IMR-90 (cell line): ENCODE results near the gene LEO1. TPM values are rescaled to one million over a fixed set of nuclear protein-coding genes. Genes with fewer than 3 reads are reported as not detected.

Source experiments
- ATAC-seq: fragments of 200-7000 bp; cut with Tn5 transposase; 2 replicates; pipeline ENCODE4 v1.9.1; 2020; ENCODE audit warnings: low read depth, mild to moderate bottlenecking, moderate library complexity
- BruUV-seq: library from RNA; stranded (reverse); fragments of 400-500 nt; replicated peaks from 2 replicates; lab custom pipeline; 2021; lab: Mats Ljungman, UMichigan
- CTCF ChIA-PET: fragments of 300-600 bp; formaldehyde crosslinking; extraction: SDS; loops from one replicate; lab custom pipeline; 2021; ENCODE audit warnings: antibody characterized with exemption; lab: Yijun Ruan, JAX
- POLR2A ChIA-PET: fragments of 300-600 bp; sonication (Branson Sonifier 250); formaldehyde crosslinking; loops from one replicate; lab custom pipeline; 2022; ENCODE audit warnings: antibody characterized with exemption; ENCODE audit not compliant: unreplicated experiment; lab: Charles Lee
- DNase-seq: peaks from one replicate; pipeline ENCODE4 v3.0.0; 2013
- H2AFZ ChIP-seq: replicated peaks from 2 replicates; pipeline ENCODE3; 2013; ENCODE audit warnings: low read length, mild to moderate bottlenecking; ENCODE audit not compliant: poor library complexity
- H2AK5ac ChIP-seq: 2 replicates; pipeline ENCODE4 v1.6.1; 2013; ENCODE audit warnings: low read depth, low read length, inconsistent platforms
- H2AK9ac ChIP-seq: replicated peaks from 2 replicates; pipeline ENCODE3; 2013; ENCODE audit warnings: mild to moderate bottlenecking, low read depth, low read length, moderate library complexity; ENCODE audit not compliant: poor library complexity
- H2BK120ac ChIP-seq: 2 replicates; pipeline ENCODE4 v1.6.1; 2013; ENCODE audit warnings: low read depth, low read length, inconsistent platforms
- H2BK15ac ChIP-seq: 3 replicates; pipeline ENCODE4 v1.6.1; 2013; ENCODE audit warnings: low read depth, low read length, inconsistent platforms
- H2BK20ac ChIP-seq: 2 replicates; pipeline ENCODE4 v1.6.1; 2013; ENCODE audit warnings: low read depth, mild to moderate bottlenecking, inconsistent platforms, low read length, moderate library complexity
- H2BK5ac ChIP-seq: 2 replicates; pipeline ENCODE4 v1.6.1; 2013; ENCODE audit warnings: mild to moderate bottlenecking, low read depth, low read length, inconsistent platforms; ENCODE audit not compliant: poor library complexity, severe bottlenecking
- H3K14ac ChIP-seq: replicated peaks from 2 replicates; pipeline ENCODE4 v1.6.1; 2013; ENCODE audit warnings: low read depth, low read length, inconsistent platforms
- H3K18ac ChIP-seq: 2 replicates; pipeline ENCODE4 v1.6.1; 2013; ENCODE audit warnings: low read depth, low read length, control low read depth
- H3K23ac ChIP-seq: 2 replicates; pipeline ENCODE4 v1.6.1; 2013; ENCODE audit warnings: low read depth, low read length, inconsistent platforms
- H3K27ac ChIP-seq: 2 replicates; pipeline ENCODE4 v1.5.1; 2013; ENCODE audit warnings: mild to moderate bottlenecking, control low read depth, low read length; ENCODE audit not compliant: insufficient read depth
- H3K27me3 ChIP-seq: 2 replicates; pipeline ENCODE4 v1.6.1; 2013; ENCODE audit warnings: low read length; ENCODE audit not compliant: control insufficient read depth, insufficient read depth
- H3K36me3 ChIP-seq: 2 replicates; pipeline ENCODE4 v1.6.1; 2013; ENCODE audit warnings: low read length, mixed read lengths; ENCODE audit not compliant: control insufficient read depth, insufficient read depth
- H3K4ac ChIP-seq: 2 replicates; pipeline ENCODE4 v1.6.1; 2013; ENCODE audit warnings: low read depth, low read length, inconsistent platforms
- H3K4me1 ChIP-seq: 2 replicates; pipeline ENCODE4 v1.6.1; 2013; ENCODE audit warnings: low read length, mixed read lengths; ENCODE audit not compliant: control insufficient read depth, insufficient read depth
- H3K4me2 ChIP-seq: 2 replicates; pipeline ENCODE4 v1.6.1; 2013; ENCODE audit warnings: low read depth, mild to moderate bottlenecking, control low read depth, low read length, moderate library complexity
- H3K4me3 ChIP-seq: 2 replicates; pipeline ENCODE4 v1.5.1; 2013; ENCODE audit warnings: low read depth, mild to moderate bottlenecking, control low read depth, low read length, moderate library complexity; ENCODE audit not compliant: insufficient read depth
- H3K56ac ChIP-seq: 2 replicates; pipeline ENCODE4 v1.6.1; 2013; ENCODE audit warnings: low read length, inconsistent platforms; ENCODE audit not compliant: insufficient read depth; ENCODE audit errors: extremely low read depth
- H3K79me1 ChIP-seq, 2 experiments: 2 replicates each; pipeline ENCODE4 v1.6.1; 2013; ENCODE audit warnings: low read length in 2 of 2, inconsistent platforms in 1 of 2, low read depth in 1 of 2
- H3K9ac ChIP-seq: 2 replicates; pipeline ENCODE4 v1.6.1; 2013; ENCODE audit warnings: low read depth, low read length, control low read depth
- H3K9me1 ChIP-seq: 2 replicates; pipeline ENCODE4 v1.6.1; 2013; ENCODE audit warnings: low read length, inconsistent platforms; ENCODE audit not compliant: insufficient read depth
- H3K9me3 ChIP-seq: 2 replicates; pipeline ENCODE4 v1.6.1; 2013; ENCODE audit warnings: low read length; ENCODE audit not compliant: control insufficient read depth, insufficient read depth
- H4K20me1 ChIP-seq: 2 replicates; pipeline ENCODE4 v1.6.1; 2013; ENCODE audit warnings: low read length, inconsistent platforms; ENCODE audit not compliant: insufficient read depth
- H4K5ac ChIP-seq: 2 replicates; pipeline ENCODE4 v1.6.1; 2013; ENCODE audit warnings: mild to moderate bottlenecking, low read depth, low read length, control low read depth
- H4K8ac ChIP-seq, 2 experiments: 2 replicates each; pipeline ENCODE4 v1.6.1; 2013; ENCODE audit warnings: low read depth in 2 of 2, low read length in 2 of 2, control low read depth in 1 of 2, inconsistent platforms in 1 of 2
- H4K91ac ChIP-seq: 2 replicates; pipeline ENCODE4 v1.6.1; 2013; ENCODE audit warnings: low read depth, low read length, inconsistent platforms; ENCODE audit not compliant: insufficient read depth
- CEBPB ChIP-seq: IDR thresholded peaks from 2 replicates; pipeline ENCODE4 v1.6.1; 2012; ENCODE audit warnings: low read depth, low read length, improper control_type of control experiment
- CHD1 ChIP-seq: IDR thresholded peaks from 2 replicates; pipeline ENCODE4 v1.6.1; 2012; ENCODE audit warnings: low read depth, low read length, improper control_type of control experiment
- CTCF ChIP-seq: conservative IDR thresholded peaks from 2 replicates; pipeline ENCODE4 v1.5.1; 2012; ENCODE audit warnings: mild to moderate bottlenecking, low read depth, low read length, improper control_type of control experiment
- ELK1 ChIP-seq: fragments of 150-350 bp; IDR thresholded peaks from 2 replicates; pipeline ENCODE4 v1.6.1; 2016; ENCODE audit warnings: low read depth, mild to moderate bottlenecking, low read length, moderate library complexity, borderline replicate concordance
- FOS ChIP-seq: fragments of 150-350 bp; IDR thresholded peaks from 2 replicates; pipeline ENCODE4 v1.6.1; 2016; ENCODE audit warnings: low read depth, low read length
- MAFK ChIP-seq: IDR thresholded peaks from 2 replicates; pipeline ENCODE4 v1.6.1; 2012; ENCODE audit warnings: low read depth, low read length, improper control_type of control experiment
- MXI1 ChIP-seq: IDR thresholded peaks from 2 replicates; pipeline ENCODE4 v1.6.1; 2012; ENCODE audit warnings: low read depth, mild to moderate bottlenecking, low read length, moderate library complexity, borderline replicate concordance
- NFE2L2 ChIP-seq: fragments of 150-350 bp; IDR thresholded peaks from 2 replicates; pipeline ENCODE4 v1.6.1; 2016; ENCODE audit warnings: low read depth, mild to moderate bottlenecking, low read length
- POLR2A ChIP-seq: IDR thresholded peaks from 2 replicates; pipeline ENCODE4 v1.6.1; 2012; ENCODE audit warnings: mild to moderate bottlenecking, low read depth, low read length
- RAD21 ChIP-seq: IDR thresholded peaks from 2 replicates; pipeline ENCODE4 v1.6.1; 2012; ENCODE audit warnings: low read length, improper control_type of control experiment
- RCOR1 ChIP-seq: IDR thresholded peaks from 2 replicates; pipeline ENCODE4 v1.6.1; 2012; ENCODE audit warnings: mild to moderate bottlenecking, low read length, improper control_type of control experiment; ENCODE audit not compliant: insufficient replicate concordance
- RFX5 ChIP-seq: IDR thresholded peaks from 2 replicates; pipeline ENCODE4 v1.8.0; 2012; ENCODE audit warnings: low read depth, mild to moderate bottlenecking, low read length, moderate library complexity
- SMC3 ChIP-seq: fragments of 150-350 bp; IDR thresholded peaks from 2 replicates; pipeline ENCODE4 v1.6.1; 2016; ENCODE audit warnings: low read depth, mild to moderate bottlenecking, antibody characterized with exemption, low read length, moderate library complexity
- USF2 ChIP-seq: fragments of 150-350 bp; IDR thresholded peaks from 2 replicates; pipeline ENCODE4 v1.6.1; 2017; ENCODE audit warnings: mild to moderate bottlenecking, antibody characterized with exemption, low read length, low read depth
- WGBS, 2 experiments: methylation state at CpG; one replicate each; pipeline versions ENCODE4 v1.1.5 to v1.1.7; 2013; ENCODE audit warnings: missing lambda C conversion rate in 2 of 2; ENCODE audit not compliant: insufficient read length in 1 of 2; ENCODE audit errors: extremely low coverage in 2 of 2; 5-methylcytosine and 5-hydroxymethylcytosine counted together
- dilution Hi-C: fragments of 300-500 bp; cut with HindIII; formaldehyde crosslinking; loops from one replicate; pipeline ENCODE4 v1.14.3; 2018; ENCODE audit warnings: low sequenced_read_pairs; ENCODE audit not compliant: unreplicated experiment
- in situ Hi-C: fragments of 300-500 bp; cut with MboI; formaldehyde crosslinking; loops from 3 replicates; pipeline ENCODE4 v1.14.3; 2019; ENCODE audit warnings: low sequenced_read_pairs, inconsistent platforms, mixed read lengths
- intact Hi-C: fragments of 100-400 bp; cut with micrococcal nuclease; formaldehyde crosslinking; loops from 2 replicates; pipeline ENCODE4 v1.10.0; 2022
- polyA plus RNA-seq, 3 experiments: library from polyadenylated mRNA; depleted of rRNA; stranded (reverse); fragments of >200 nt; gene quantifications; 2 replicates each; pipeline ENCODE4 v1.2.3, GENCODE V29; 2012; ENCODE audit warnings: low replicate concordance in 1 of 3
- total RNA-seq: library from RNA; depleted of rRNA; stranded (reverse); fragments of >200 nt; gene quantifications from 2 replicates; pipeline ENCODE4 v1.2.3, GENCODE V29; 2012

LEO1 gene
- total and polyA plus RNA-seq, 2 of the 4 experiments (the other 2 are of a cell fraction) = 9.0 to 11.5 TPM

GRCh38 chr15:51924156-51925068 lies 47.2 kb downstream of the LEO1 start:
- WGBS, 2 experiments = 89% methylated on average over 6 of the region's 11 CpGs; no CpG with 5 or more reads in 1 of the 2 experiments
- H4K20me1 ChIP-seq = no peaks in the 10 kb centered on the region
- no peak overlapping the region for H3K4ac ChIP-seq
- no peak overlapping the region for H4K5ac ChIP-seq
- H3K9me3 ChIP-seq = no peaks in the 10 kb centered on the region
- no peak overlapping the region for H3K4me2 ChIP-seq
- no peak overlapping the region for H2BK120ac ChIP-seq
- POLR2A ChIA-PET = no interaction called here
- no TSS peak for BruUV-seq
- no peaks in the 10 kb centered on the region for H3K27me3 ChIP-seq
- H3K23ac ChIP-seq = no peak overlapping the region
- no peak overlapping the region for H4K91ac ChIP-seq
- H4K8ac ChIP-seq = no peak overlapping the region
- H3K79me1 ChIP-seq = no peaks in the 10 kb centered on the region; a peak in 1 of 4 replicates
- CTCF ChIA-PET = interaction anchor here (0.7 kb wide), 1 partner anchor 82 kb away, joined by 4 read pairs; no protein-coding TSS in a partner anchor
- H2BK20ac ChIP-seq = no peak overlapping the region
- no peak overlapping the region for H3K18ac ChIP-seq
- no peaks in the 10 kb centered on the region for H3K4me1 ChIP-seq
- peaks cover 27% of the 10 kb centered on the region for H3K36me3 ChIP-seq
- no peak overlapping the region for H2AK9ac ChIP-seq
- H3K9me1 ChIP-seq = peaks cover 3% of the 10 kb centered on the region; the same call in 1 of the 2 replicates
- H3K4me3 ChIP-seq = no peak overlapping the region
- no peak overlapping the region for H2AK5ac ChIP-seq
- ATAC-seq (no peak), DNase-seq (no peak)
- H2BK15ac ChIP-seq = no peak overlapping the region
- dilution Hi-C loops (no loop called here), intact Hi-C loops (no loop called here), in situ Hi-C loops (loop anchor here (25.0 kb wide), 1 partner anchor 287 kb away; no protein-coding TSS in a partner anchor)
- H3K27ac ChIP-seq = no peak overlapping the region
- no peak overlapping the region for H3K56ac ChIP-seq
- no peak overlapping the region for H2BK5ac ChIP-seq
- no peak overlapping the region for H3K9ac ChIP-seq
- no peak overlapping the region for H2AFZ ChIP-seq
- no peak overlapping the region for H3K14ac ChIP-seq
- TF ChIP-seq CEBPB = no peak
- no peak for TF ChIP-seq CHD1
- TF ChIP-seq MAFK = no peak
- no peak for TF ChIP-seq ELK1
- no peak for TF ChIP-seq SMC3
- TF ChIP-seq MXI1 = no peak
- TF ChIP-seq USF2 = no peak
- no peak for TF ChIP-seq RAD21
- TF ChIP-seq NFE2L2 = no peak
- no peak for TF ChIP-seq POLR2A
- no peak for TF ChIP-seq RCOR1
- no peak for TF ChIP-seq RFX5
- TF ChIP-seq CTCF = no peak
- no peak for TF ChIP-seq FOS
